Ovary (tissue), 9 donors: ENCODE measurements around the gene RHOJ. TPM values are rescaled to one million over a fixed set of nuclear protein-coding genes. Genes with fewer than 3 reads are reported as not detected.
A peak's percentile ranks its signal among the peaks of the same experiment; 100 is the strongest.
"Not testable (repeated sequence)": the region's sequence is repeated elsewhere in the genome, so short reads cannot be mapped to it uniquely, and the experiment has no call there.

ENCODE experiments used
- DNase-seq, 5 donors: peaks; one replicate each; pipeline ENCODE4 v3.0.0-alpha.2; 2019 to 2020
- H3K27ac ChIP-seq, 2 donors: fragments of 200-600 bp; one replicate each; pipeline versions ENCODE4 v1.5.1 to v1.8.0; 2019 to 2022
- H3K27me3 ChIP-seq: fragments of 200-600 bp; one replicate; pipeline ENCODE4 v1.8.0; 2022
- H3K36me3 ChIP-seq: fragments of 200-600 bp; sonication (generic); one replicate; pipeline ENCODE4 v1.5.1; 2019
- H3K4me1 ChIP-seq: one replicate; pipeline ENCODE4 v1.8.1; 2013; ENCODE audit warnings: mild to moderate bottlenecking, moderate library complexity; ENCODE audit not compliant: insufficient read depth
- H3K4me3 ChIP-seq: fragments of 200-600 bp; sonication (generic); one replicate; pipeline ENCODE4 v1.5.1; 2017
- H3K9me3 ChIP-seq, 2 donors: fragments of 200-600 bp in 1 of 2; sonication (generic) in 1 of 2; one replicate each; pipeline versions ENCODE4 v1.5.1 to v1.8.1; 2013 to 2019; ENCODE audit warnings: mild to moderate bottlenecking in 1 of 2, moderate library complexity in 1 of 2
- EP300 ChIP-seq: sonication (generic); formaldehyde crosslinking; IDR thresholded peaks from one replicate; pipeline ENCODE4 v1.6.1; 2017; ENCODE audit warnings: antibody characterized with exemption
- POLR2A ChIP-seq: fragments of 450-650 bp; IDR thresholded peaks from one replicate; pipeline ENCODE4 v1.6.1; 2017; ENCODE audit warnings: antibody characterized with exemption, mild to moderate bottlenecking, moderate library complexity
- WGBS, 3 donors: extraction: QIAGEN DNeasy Blood & Tissue Kit in 1 of 3; methylation state at CpG; one replicate each; pipeline versions ENCODE4 v1.1.5 to v1.1.7; 2013 to 2017; 5-methylcytosine and 5-hydroxymethylcytosine counted together
- intact Hi-C, 4 donors: fragments of 100-400 bp; cut with DNase I; formaldehyde crosslinking; loops; one replicate each; pipeline versions ENCODE4 v1.11.0 to v1.15.1; 2022 to 2023
- polyA plus RNA-seq, 2 donors: library from polyadenylated mRNA; stranded (reverse); fragments of 200-250 nt in 1 of 2; fragments of 350-450 nt in 1 of 2; fragmentation: Illumina TruSeq in 1 of 2; extraction: RNeasy Lipid Tissue Mini Kit (QIAGEN cat#74804) in 1 of 2; gene quantifications; one replicate each; pipeline ENCODE4 v1.2.3, GENCODE V29; 2013 to 2014
- total RNA-seq, 7 donors: library from RNA; depleted of rRNA in 2 of 7; stranded (reverse); fragments of >200 nt in 2 of 7; fragmentation: NEBNext Ultra II Directional in 3 of 7; extraction: Animal tissue kit (Norgen Biotek cat#: 25700) in 3 of 7; gene quantifications; one replicate each; pipeline versions ENCODE4 v1.1.0 to v1.2.4, GENCODE V29; 2016 to 2023
- TF ChIP-seq, protein P1 (sequence below), 3 donors: fragments of 450-650 bp in 2 of 3; fragments of 200-600 bp in 1 of 3; IDR thresholded peaks; one replicate each; pipeline versions ENCODE4 v1.5.1 to v1.8.0; 2016 to 2022; ENCODE audit warnings: antibody characterized with exemption in 3 of 3, mild to moderate bottlenecking in 1 of 3
- donor health status: DM: no; HTN: no; CAD: no; lungs with moderate emphysema.
- donor health status: DM: no; HTN: no; CAD: no.
- donor health status: Bipolar disorder and iron deficiency.
- donor health status: DM: yes; HTN: yes; CAD: no.
- donor health status: DM: no; HTN: no; CAD: no.
- donor health status: DM: yes; HTN: yes; CAD: no.

The RHOJ gene
- total and polyA plus RNA-seq, 9 donors, result 4.9 to 32.9 (median 16.1) TPM

DNA sequence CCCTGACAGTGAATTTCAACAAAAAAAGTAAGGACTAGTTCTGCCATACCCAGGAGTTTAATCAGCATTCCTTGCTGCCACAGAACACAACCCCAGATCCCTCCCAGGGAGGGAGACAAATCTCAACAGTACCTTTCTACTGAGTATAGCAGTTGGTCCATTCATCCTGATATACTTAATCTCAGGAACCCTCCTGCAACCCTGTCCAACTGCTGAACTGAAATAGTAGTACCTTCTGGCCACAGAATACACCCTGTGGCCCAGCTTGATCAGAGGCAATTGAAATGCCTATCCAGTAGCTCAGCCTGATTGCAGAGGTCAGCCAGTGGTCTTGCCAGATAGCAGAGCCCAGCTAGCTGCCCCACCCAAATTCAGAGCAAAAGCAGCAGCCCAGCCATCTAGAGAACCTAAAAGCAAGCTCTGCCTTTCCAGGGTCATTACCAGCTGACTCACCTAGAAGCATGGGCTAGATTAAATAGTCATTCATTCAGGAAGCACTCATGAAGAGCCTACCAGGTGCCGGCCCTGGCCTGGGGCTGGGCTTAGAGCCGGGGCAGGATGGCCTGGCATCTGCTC lies 40.0 kb upstream of the RHOJ start:
- Histone ChIP-seq H3K4me3 (no peak overlapping the region), H3K9me3 (no peaks in the 10 kb centered on the region), H3K27ac (no peak overlapping the region), H3K36me3 (no peaks in the 10 kb centered on the region), H3K27me3 (no peaks in the 10 kb centered on the region), H3K4me1 (no peaks in the 10 kb centered on the region)
- intact Hi-C loops, result no loop called here
- DNase-seq, result no peak
- no peak for TF ChIP-seq POLR2A
- 87 to 100% (median 96%) methylated on average over 2 of the region's 2 CpGs for WGBS, 3 donors

DNA sequence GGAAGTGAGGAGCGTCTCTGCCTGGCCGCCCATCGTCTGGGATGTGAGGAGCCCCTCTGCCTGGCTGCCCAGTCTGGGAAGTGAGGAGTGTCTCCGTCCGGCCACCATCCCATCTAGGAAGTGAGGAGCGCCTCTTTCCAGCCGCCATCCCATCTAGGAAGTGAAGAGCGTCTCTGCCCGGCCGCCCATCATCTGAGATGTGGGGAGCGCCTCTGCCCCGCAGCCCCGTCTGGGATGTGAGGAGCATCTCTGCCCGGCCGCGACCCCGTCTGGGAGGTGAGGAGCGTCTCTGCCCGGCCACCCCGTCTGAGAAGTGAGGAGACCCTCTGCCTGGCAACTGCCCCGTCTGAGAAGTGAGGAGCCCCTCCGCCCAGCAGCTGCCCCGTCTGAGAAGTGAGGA lies 39.0 kb upstream of the RHOJ start:
- 94 to 96% (median 96%) methylated on average over 19 to 23 of the region's 23 CpGs for WGBS, 3 donors
- intact Hi-C loops, DNase-seq, H3K27me3 ChIP-seq, H3K36me3 ChIP-seq, H3K9me3 ChIP-seq, H3K4me1 ChIP-seq, H3K4me3 ChIP-seq, H3K27ac ChIP-seq: not testable (repeated sequence)

DNA sequence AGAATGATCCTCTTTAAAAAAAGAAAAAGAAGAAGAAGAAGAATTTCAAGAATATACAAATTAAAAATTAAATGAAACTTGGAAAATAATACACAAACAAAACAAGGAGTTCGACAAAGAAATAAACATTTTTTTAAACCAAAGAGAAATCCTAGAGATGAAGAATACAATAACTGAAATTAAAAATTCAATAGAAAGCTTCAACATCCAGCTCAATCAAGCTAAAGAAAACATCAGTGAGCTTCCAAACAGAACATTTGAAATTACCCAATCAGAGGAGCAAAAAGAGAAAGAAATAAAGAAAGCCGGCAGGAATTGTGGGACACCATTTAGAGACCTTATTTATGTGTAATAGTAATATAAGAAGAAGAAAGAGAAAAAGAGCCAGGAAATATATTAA lies 37.2 kb upstream of the RHOJ start:
- DNase-seq, result no peak
- Histone ChIP-seq H3K27me3 (no peaks in the 10 kb centered on the region), H3K9me3 (no peaks in the 10 kb centered on the region), H3K27ac (no peak overlapping the region), H3K36me3 (no peaks in the 10 kb centered on the region), H3K4me3 (no peak overlapping the region), H3K4me1 (no peaks in the 10 kb centered on the region)
- intact Hi-C loops, result no loop called here
- no peak for TF ChIP-seq POLR2A
- TF ChIP-seq, protein P1, sequence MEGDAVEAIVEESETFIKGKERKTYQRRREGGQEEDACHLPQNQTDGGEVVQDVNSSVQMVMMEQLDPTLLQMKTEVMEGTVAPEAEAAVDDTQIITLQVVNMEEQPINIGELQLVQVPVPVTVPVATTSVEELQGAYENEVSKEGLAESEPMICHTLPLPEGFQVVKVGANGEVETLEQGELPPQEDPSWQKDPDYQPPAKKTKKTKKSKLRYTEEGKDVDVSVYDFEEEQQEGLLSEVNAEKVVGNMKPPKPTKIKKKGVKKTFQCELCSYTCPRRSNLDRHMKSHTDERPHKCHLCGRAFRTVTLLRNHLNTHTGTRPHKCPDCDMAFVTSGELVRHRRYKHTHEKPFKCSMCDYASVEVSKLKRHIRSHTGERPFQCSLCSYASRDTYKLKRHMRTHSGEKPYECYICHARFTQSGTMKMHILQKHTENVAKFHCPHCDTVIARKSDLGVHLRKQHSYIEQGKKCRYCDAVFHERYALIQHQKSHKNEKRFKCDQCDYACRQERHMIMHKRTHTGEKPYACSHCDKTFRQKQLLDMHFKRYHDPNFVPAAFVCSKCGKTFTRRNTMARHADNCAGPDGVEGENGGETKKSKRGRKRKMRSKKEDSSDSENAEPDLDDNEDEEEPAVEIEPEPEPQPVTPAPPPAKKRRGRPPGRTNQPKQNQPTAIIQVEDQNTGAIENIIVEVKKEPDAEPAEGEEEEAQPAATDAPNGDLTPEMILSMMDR (IDR thresholded peaks at IDR 0.05), result no peak
- TF ChIP-seq EP300, result no peak
- 94 to 97% (median 97%) methylated on average over 2 of the region's 2 CpGs for WGBS, 3 donors

DNA sequence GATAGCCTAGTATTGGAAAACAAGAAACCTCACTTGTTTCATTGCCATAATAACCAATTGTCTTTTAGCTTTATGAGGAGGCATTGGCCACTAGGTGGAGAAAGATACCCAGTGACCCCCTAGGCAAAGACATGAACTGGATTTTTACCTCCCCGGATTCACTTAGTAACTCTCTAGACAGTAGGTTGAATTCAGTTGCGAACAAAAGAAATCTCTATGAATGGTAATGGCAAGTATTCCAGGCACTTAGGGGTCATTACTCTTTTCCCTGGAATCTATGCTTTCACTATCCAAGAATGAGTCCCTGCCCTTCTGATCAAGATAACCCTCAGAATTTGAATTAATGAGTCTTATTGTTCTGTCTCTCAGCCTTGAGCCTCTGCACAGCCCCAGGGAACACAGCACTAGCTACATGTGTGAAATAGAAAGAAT lies 29.5 kb upstream of the RHOJ start:
- intact Hi-C loops, result loop anchor here in 3 of 4 donors (1.0 to 10.0 kb wide), 4 partner anchors 100 to 1872 kb away; no protein-coding TSS in a partner anchor
- no peak overlapping the region for H3K27ac ChIP-seq

DNA sequence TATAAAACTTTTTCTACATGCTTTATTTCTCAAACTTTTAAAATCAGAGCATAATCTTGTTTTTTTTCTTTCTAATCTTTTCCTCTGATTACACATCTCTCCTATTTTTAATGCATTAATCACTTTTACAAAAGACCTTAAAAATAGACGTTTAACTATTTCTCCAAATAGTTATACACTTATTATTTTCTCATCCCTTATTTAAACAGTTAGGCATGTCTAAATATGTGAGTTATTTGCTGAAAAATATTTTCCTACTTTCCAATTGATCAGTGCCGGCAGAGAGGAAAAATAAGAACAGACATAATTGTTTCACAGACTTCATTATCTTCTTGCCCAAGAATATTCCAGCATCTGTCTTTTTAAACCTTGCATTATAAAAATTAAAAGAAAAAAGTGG lies 28.7 kb upstream of the RHOJ start:
- intact Hi-C loops, result loop anchor here in 2 of 4 donors (2.0 to 10.0 kb wide), 2 partner anchors 99 to 101 kb away; no protein-coding TSS in a partner anchor
- TF ChIP-seq, protein P1 (IDR thresholded peaks at IDR 0.05), result no peak
- TF ChIP-seq POLR2A, result no peak
- no peak for TF ChIP-seq EP300
- no peak for DNase-seq
- Histone ChIP-seq H3K27me3 (no peaks in the 10 kb centered on the region), H3K9me3 (no peaks in the 10 kb centered on the region), H3K4me3 (no peak overlapping the region), H3K27ac (no peak overlapping the region), H3K4me1 (no peaks in the 10 kb centered on the region), H3K36me3 (no peaks in the 10 kb centered on the region)
- WGBS, 3 donors, result 10 to 19% (median 10%) methylated on average over 2 of the region's 2 CpGs

More for the DNA sequence above, 29.5 kb upstream of the RHOJ start:
- H3K4me3 ChIP-seq, result no peak overlapping the region
- no peaks in the 10 kb centered on the region for H3K4me1 ChIP-seq
- no peaks in the 10 kb centered on the region for H3K9me3 ChIP-seq
- no peaks in the 10 kb centered on the region for H3K27me3 ChIP-seq
- no peaks in the 10 kb centered on the region for H3K36me3 ChIP-seq
- TF ChIP-seq, protein P1 (IDR thresholded peaks at IDR 0.05), result peak; percentile 42 to 62 (median 44)
- TF ChIP-seq EP300 (no peak), POLR2A (no peak)
- peak in 1 of 5 donors; percentile 47 for DNase-seq
- 13 to 21% (median 15%) methylated on average over 2 of the region's 2 CpGs for WGBS, 3 donors
